ENCODE data around the gene NEK11. TPM values are rescaled to one million over a fixed set of nuclear protein-coding genes. Genes with fewer than 3 reads are reported as not detected.

The NEK11 gene
- polyA plus RNA-seq, 1 donor (not counting 4 experiments of a cell fraction or from before 2014, with no cell fraction given) = 9.4 TPM

- TF ChIP-seq CTCF (optimal IDR thresholded peaks at IDR 0.05 in 1 of 3, IDR thresholded peaks at IDR 0.05 in 1 of 3, conservative IDR thresholded peaks at IDR 0.05 in 1 of 3; ENCODE audit: extremely low read depth in 1 of 3, insufficient read depth in 2 of 3, low read length in 3 of 3) (no peak), EZH2 (IDR thresholded peaks at IDR 0.05; ENCODE audit: low read length) (no peak)
- FAIRE-seq (no peak), DNase-seq (ENCODE audit: low read depth, low spot score) (no peak)
- H3K9me1 ChIP-seq (ENCODE audit: control insufficient read depth, extremely low read depth, insufficient read depth, low read length) = no peaks in the 10 kb centered on the region
- no peak overlapping the region for H2AFZ ChIP-seq (ENCODE audit: control insufficient read depth, low read length)
- dilution Hi-C loops (cut with MboI; ENCODE audit: extremely low pct_ligation_motif_present, low sequenced_read_pairs) = no loop called here
- no peaks in the 10 kb centered on the region for H3K27me3 ChIP-seq (ENCODE audit: control insufficient read depth, extremely low read depth, insufficient read depth, low read length)
- no peak overlapping the region for H3K9ac ChIP-seq (ENCODE audit: control insufficient read depth, extremely low read depth, insufficient read depth, low read length)
- H3K4me2 ChIP-seq (ENCODE audit: control insufficient read depth, extremely low read depth, insufficient read depth, low read depth, low read length) = no peak overlapping the region
- no peaks in the 10 kb centered on the region for H3K36me3 ChIP-seq (ENCODE audit: control insufficient read depth in 2 of 2, extremely low read depth in 1 of 2, insufficient read depth in 2 of 2, low read length in 2 of 2)
- no peaks in the 10 kb centered on the region for H3K4me1 ChIP-seq (ENCODE audit: control insufficient read depth, extremely low read depth, insufficient read depth, low read length)
- H3K9me3 ChIP-seq (ENCODE audit: control insufficient read depth, low read depth, low read length) = no peaks in the 10 kb centered on the region
- no peaks in the 10 kb centered on the region for H4K20me1 ChIP-seq (ENCODE audit: control insufficient read depth, extremely low read depth, insufficient read depth, low read length)
- no peak overlapping the region for H3K4me3 ChIP-seq (ENCODE audit: control insufficient read depth in 2 of 3, extremely low read depth in 1 of 3, insufficient read depth in 2 of 3, low read depth in 1 of 3, low read length in 3 of 3)
- H3K79me2 ChIP-seq (ENCODE audit: control insufficient read depth, insufficient read depth, low read length) = no peaks in the 10 kb centered on the region
- H3K27ac ChIP-seq (ENCODE audit: control insufficient read depth, insufficient read depth, low read length) = no peak overlapping the region
Observed at GRCh38 chr3:131194816-131195215, 168.1 kb downstream of the NEK11 start.

- H3K9me1 ChIP-seq (ENCODE audit: control insufficient read depth, extremely low read depth, insufficient read depth, low read length) = no peaks in the 10 kb centered on the region
- no peaks in the 10 kb centered on the region for H4K20me1 ChIP-seq (ENCODE audit: control insufficient read depth, extremely low read depth, insufficient read depth, low read length)
- H3K79me2 ChIP-seq (ENCODE audit: control insufficient read depth, insufficient read depth, low read length) = no peaks in the 10 kb centered on the region
- H3K27me3 ChIP-seq (ENCODE audit: control insufficient read depth, extremely low read depth, insufficient read depth, low read length) = no peaks in the 10 kb centered on the region
- H3K27ac ChIP-seq (ENCODE audit: control insufficient read depth, insufficient read depth, low read length) = no peak overlapping the region
- FAIRE-seq = no peak
- no peak overlapping the region for H3K9ac ChIP-seq (ENCODE audit: control insufficient read depth, extremely low read depth, insufficient read depth, low read length)
- H3K4me1 ChIP-seq (ENCODE audit: control insufficient read depth, extremely low read depth, insufficient read depth, low read length) = no peaks in the 10 kb centered on the region
- dilution Hi-C loops (cut with MboI; ENCODE audit: extremely low pct_ligation_motif_present, low sequenced_read_pairs) = no loop called here
- H2AFZ ChIP-seq (ENCODE audit: control insufficient read depth, low read length) = no peak overlapping the region
- H3K9me3 ChIP-seq (ENCODE audit: control insufficient read depth, low read depth, low read length) = peaks cover 6% of the 10 kb centered on the region
- no peak overlapping the region for H3K4me3 ChIP-seq (ENCODE audit: control insufficient read depth in 2 of 3, extremely low read depth in 1 of 3, insufficient read depth in 2 of 3, low read depth in 1 of 3, low read length in 3 of 3)
- no peak overlapping the region for H3K4me2 ChIP-seq (ENCODE audit: control insufficient read depth, extremely low read depth, insufficient read depth, low read depth, low read length)
- no peak for DNase-seq (ENCODE audit: low read depth, low spot score)
- H3K36me3 ChIP-seq (ENCODE audit: control insufficient read depth in 2 of 2, extremely low read depth in 1 of 2, insufficient read depth in 2 of 2, low read length in 2 of 2) = no peaks in the 10 kb centered on the region
- no peak for TF ChIP-seq EZH2 (IDR thresholded peaks at IDR 0.05; ENCODE audit: low read length)
- no peak for TF ChIP-seq CTCF (optimal IDR thresholded peaks at IDR 0.05 in 1 of 3, IDR thresholded peaks at IDR 0.05 in 1 of 3, conservative IDR thresholded peaks at IDR 0.05 in 1 of 3; ENCODE audit: extremely low read depth in 1 of 3, insufficient read depth in 2 of 3, low read length in 3 of 3)
Observed at GRCh38 chr3:131200636-131201199, 174.0 kb downstream of the NEK11 start.

Measured in keratinocyte (primary cell).